Thyroid gland (tissue), 4 donors: ENCODE data around the gene LMTK2. TPM values are rescaled to one million over a fixed set of nuclear protein-coding genes. Genes with fewer than 3 reads are reported as not detected.

Experiments used
- DNase-seq, 2 donors: peaks; one replicate each; pipeline ENCODE4 v3.0.0-alpha.2; 2019
- H3K27ac ChIP-seq, 3 donors: fragments of 200-600 bp; sonication (generic); 1 replicate in 2 of 3; 2 replicates in 1 of 3; pipeline ENCODE4 v1.5.1; 2016 to 2019; ENCODE audit warnings: mild to moderate bottlenecking in 1 of 3, moderate library complexity in 1 of 3
- H3K27me3 ChIP-seq: fragments of 200-600 bp; sonication (generic); one replicate; pipeline ENCODE4 v1.5.1; 2019
- H3K36me3 ChIP-seq, 2 donors: fragments of 200-600 bp; sonication (generic); one replicate each; pipeline ENCODE4 v1.5.1; 2016 to 2019
- H3K4me1 ChIP-seq, 2 donors: fragments of 200-600 bp; sonication (generic); one replicate each; pipeline ENCODE4 v1.5.1; 2017 to 2019
- H3K4me3 ChIP-seq, 3 donors: fragments of 200-600 bp; sonication (generic); replicated peaks in 1 of 3; 1 replicate in 2 of 3; 2 replicates in 1 of 3; pipeline ENCODE4 v1.5.1; 2016; ENCODE audit warnings: mild to moderate bottlenecking in 1 of 3
- H3K9me3 ChIP-seq: fragments of 200-600 bp; sonication (generic); one replicate; pipeline ENCODE4 v1.5.1; 2017
- POLR2A ChIP-seq, 2 donors: fragments of 450-650 bp; IDR thresholded peaks; one replicate each; pipeline ENCODE4 v1.6.1; 2017; ENCODE audit warnings: antibody characterized with exemption in 2 of 2, mild to moderate bottlenecking in 2 of 2, moderate library complexity in 1 of 2
- WGBS, 2 donors: methylation state at CpG; one replicate each; pipeline ENCODE4 v1.1.5; 2017; 5-methylcytosine and 5-hydroxymethylcytosine counted together
- intact Hi-C: fragments of 100-400 bp; cut with DNase I; formaldehyde crosslinking; loops from one replicate; pipeline ENCODE4 v1.15.1; 2023
- total RNA-seq, 4 donors: library from RNA; depleted of rRNA; stranded (reverse); fragments of >200 nt; gene quantifications; one replicate each; pipeline ENCODE4 v1.2.3, GENCODE V29; 2016
- TF ChIP-seq, protein P1 (sequence below), 6 experiments: fragments of 200-600 bp in 3 of 6; fragments of 450-650 bp in 3 of 6; sonication (generic) in 3 of 6; IDR thresholded peaks; one replicate each; pipeline ENCODE4 v1.5.1; 2016 to 2019; ENCODE audit warnings: antibody characterized with exemption in 6 of 6, mild to moderate bottlenecking in 2 of 6, inconsistent platforms in 1 of 6, moderate library complexity in 1 of 6

Gene LMTK2
- total RNA-seq, 4 donors from 2014 or later: 22.0 to 36.5 (median 26.6) TPM

DNA sequence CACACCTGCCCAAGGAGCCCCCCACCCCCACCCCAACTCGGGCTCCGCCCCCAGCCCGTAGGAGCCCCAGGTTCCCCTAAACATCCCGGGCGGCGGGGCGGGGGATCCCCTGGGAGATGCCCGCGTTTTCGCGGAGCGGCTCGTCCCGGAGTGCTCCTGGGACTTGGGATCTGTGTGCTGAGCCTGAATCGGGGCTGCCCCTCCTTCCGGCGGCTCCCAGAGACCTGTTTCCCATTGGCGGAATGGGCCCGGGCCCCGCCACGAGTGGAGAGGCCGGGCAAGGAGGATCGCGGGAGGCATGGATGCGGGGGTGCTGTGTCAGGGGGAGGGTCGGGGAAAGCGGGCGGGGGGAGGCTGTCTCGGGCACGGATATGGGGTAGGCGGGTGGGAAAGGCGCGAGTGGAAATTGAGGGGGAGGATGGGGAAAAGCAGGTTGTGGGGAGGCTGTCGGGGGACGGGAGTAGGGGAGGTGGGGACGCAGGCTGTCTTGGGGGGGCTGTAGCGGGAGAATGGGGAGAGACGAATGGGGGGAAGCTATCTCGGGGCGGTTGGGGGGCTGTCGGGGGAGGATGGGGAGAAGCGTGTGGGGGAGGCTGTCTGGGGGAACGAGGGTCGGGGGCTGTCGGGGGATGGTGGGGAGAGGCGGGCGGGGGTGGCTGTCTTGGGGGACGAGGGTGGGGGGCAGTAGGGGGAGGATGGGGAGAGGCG lies 104.0 kb downstream of the LMTK2 start:
- Histone ChIP-seq H3K27me3 (no peaks in the 10 kb centered on the region), H3K4me1 (peaks cover 3% of the 10 kb centered on the region in 2 donors), H3K27ac (no peak overlapping the region), H3K4me3 (peak overlapping the region in 1 of 3 donors; percentile 28), H3K36me3 (peaks cover 8 to 10% of the 10 kb centered on the region in 2 donors), H3K9me3 (no peaks in the 10 kb centered on the region)
- intact Hi-C loops: no loop called here
- 3 to 4% methylated on average over 21 to 30 of the region's 49 CpGs for WGBS, 2 donors
- no peak for DNase-seq
- TF ChIP-seq, protein P1, sequence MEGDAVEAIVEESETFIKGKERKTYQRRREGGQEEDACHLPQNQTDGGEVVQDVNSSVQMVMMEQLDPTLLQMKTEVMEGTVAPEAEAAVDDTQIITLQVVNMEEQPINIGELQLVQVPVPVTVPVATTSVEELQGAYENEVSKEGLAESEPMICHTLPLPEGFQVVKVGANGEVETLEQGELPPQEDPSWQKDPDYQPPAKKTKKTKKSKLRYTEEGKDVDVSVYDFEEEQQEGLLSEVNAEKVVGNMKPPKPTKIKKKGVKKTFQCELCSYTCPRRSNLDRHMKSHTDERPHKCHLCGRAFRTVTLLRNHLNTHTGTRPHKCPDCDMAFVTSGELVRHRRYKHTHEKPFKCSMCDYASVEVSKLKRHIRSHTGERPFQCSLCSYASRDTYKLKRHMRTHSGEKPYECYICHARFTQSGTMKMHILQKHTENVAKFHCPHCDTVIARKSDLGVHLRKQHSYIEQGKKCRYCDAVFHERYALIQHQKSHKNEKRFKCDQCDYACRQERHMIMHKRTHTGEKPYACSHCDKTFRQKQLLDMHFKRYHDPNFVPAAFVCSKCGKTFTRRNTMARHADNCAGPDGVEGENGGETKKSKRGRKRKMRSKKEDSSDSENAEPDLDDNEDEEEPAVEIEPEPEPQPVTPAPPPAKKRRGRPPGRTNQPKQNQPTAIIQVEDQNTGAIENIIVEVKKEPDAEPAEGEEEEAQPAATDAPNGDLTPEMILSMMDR (IDR thresholded peaks at IDR 0.05): no peak
- no peak for TF ChIP-seq POLR2A (IDR thresholded peaks at IDR 0.05)

DNA sequence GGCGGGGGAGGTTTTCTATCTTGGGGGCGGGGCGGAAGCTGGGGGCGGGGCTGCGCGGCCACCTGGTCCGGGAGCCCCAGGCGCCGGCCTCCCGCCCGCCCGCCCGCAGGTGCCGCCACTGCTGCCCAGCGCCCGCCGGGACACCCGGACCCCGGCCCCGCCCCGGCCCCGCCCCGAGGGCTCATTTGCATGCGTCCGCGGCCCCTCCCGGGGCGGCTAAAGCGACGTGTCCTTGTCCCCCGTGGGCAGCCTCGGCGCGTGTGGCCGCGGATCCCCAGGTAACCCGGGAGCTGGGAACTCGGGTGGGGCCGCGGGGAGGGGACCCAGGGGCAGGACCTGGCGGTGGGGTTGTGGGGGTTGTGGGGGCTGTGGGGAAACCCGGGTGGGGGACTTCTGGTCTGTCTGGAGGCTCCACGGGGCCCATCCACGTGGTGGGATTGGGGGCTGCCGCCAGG lies 104.6 kb downstream of the LMTK2 start, which contains the start of gene BHLHA15:
BHLHA15 (plus strand) TSS at position 219 of the 455 bp plus-strand sequence. CDS start 871 bp downstream, outside the sequence.
- DNase-seq: peak; percentile 51 to 59

DNA sequence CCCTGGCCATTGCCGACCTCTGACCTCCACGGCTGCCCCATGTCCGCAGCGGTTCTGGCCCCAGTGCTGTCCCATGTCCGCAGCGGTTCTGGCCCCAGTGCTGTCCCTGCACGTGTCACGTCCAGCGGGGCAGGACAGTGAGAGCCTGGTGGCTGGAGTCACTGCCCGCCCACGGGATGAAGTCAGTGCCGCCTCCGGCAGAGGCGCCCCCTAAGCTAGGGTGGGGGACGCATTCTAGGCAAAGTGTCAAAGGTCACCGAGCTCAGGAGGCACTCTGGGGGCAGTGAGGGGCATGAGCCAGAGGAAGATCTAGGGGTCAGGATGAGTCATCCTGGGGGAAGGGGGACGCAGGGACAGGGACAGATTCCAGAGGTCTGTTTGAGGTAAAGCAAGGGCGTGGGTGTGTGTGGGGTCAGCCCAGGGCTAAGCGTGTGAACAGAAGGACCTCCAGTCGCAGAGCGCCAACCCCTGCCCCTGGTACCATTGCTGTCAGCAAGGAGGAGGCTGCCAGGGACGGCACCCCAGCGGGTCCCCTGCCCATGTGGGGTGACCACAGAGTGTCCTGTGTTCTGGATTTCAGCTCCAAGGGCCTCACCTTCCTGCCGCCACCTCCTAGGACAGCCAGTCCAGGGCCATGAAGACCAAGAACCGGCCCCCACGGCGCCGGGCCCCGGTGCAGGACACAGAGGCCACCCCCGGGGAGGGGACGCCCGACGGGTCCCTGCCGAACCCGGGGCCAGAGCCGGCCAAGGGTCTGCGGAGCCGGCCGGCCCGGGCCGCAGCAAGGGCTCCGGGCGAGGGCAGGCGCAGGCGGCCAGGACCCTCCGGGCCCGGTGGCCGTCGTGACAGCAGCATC lies 105.2 kb downstream of the LMTK2 start:
- 87 to 91% methylated on average over 21 to 26 of the region's 49 CpGs for WGBS, 2 donors
- intact Hi-C loops: no loop called here
- no peak overlapping the region for H3K27ac ChIP-seq
- no peaks in the 10 kb centered on the region for H3K9me3 ChIP-seq
- peak overlapping the region in 1 of 3 donors; percentile 21 for H3K4me3 ChIP-seq
- TF ChIP-seq, protein P1 (IDR thresholded peaks at IDR 0.05): no peak
- TF ChIP-seq POLR2A (IDR thresholded peaks at IDR 0.05): no peak
- peaks cover 0 to 3% of the 10 kb centered on the region in 2 donors for H3K36me3 ChIP-seq
- H3K4me1 ChIP-seq: peaks cover 3% of the 10 kb centered on the region in 2 donors
- no peak for DNase-seq
- H3K27me3 ChIP-seq: no peaks in the 10 kb centered on the region

More for the DNA sequence above, 104.6 kb downstream of the LMTK2 start, which contains the start of gene BHLHA15:
- Histone ChIP-seq H3K9me3 (no peaks in the 10 kb centered on the region), H3K27ac (no peak within 1 kb of the TSS), H3K4me3 (peak within 1 kb of the TSS in 1 of 3 donors; percentile 28), H3K27me3 (no peaks in the 10 kb centered on the region), H3K36me3 (peaks cover 5 to 6% of the 10 kb centered on the region in 2 donors), H3K4me1 (peaks cover 3% of the 10 kb centered on the region in 2 donors)
- TF ChIP-seq POLR2A (IDR thresholded peaks at IDR 0.05): no peak
- TF ChIP-seq, protein P1 (IDR thresholded peaks at IDR 0.05): no peak
- no CpG with 5 or more reads among the region's 45 CpGs for WGBS, 2 donors
- intact Hi-C loops: no loop called here

DNA sequence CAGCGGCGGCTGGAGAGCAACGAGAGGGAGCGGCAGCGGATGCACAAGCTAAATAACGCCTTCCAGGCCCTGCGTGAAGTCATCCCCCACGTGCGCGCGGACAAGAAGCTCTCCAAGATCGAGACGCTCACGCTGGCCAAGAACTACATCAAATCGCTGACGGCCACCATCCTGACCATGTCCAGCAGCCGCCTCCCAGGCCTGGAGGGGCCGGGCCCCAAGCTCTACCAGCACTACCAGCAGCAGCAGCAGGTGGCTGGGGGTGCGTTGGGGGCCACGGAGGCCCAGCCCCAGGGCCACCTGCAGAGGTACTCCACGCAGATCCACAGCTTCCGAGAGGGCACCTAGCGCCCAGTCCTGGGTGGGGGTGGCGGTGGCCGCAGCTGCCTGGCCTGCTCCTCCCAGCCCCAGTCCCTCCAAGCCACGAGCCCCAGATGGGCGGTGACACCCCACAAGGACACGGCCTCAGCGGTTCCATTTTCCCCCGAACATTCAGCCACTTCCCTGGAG lies 105.9 kb downstream of the LMTK2 start:
- no peaks in the 10 kb centered on the region for H3K9me3 ChIP-seq
- intact Hi-C loops: no loop called here
- H3K27ac ChIP-seq: no peak overlapping the region
- H3K27me3 ChIP-seq: no peaks in the 10 kb centered on the region
- DNase-seq: no peak
- TF ChIP-seq, protein P1 (IDR thresholded peaks at IDR 0.05): no peak
- no peak for TF ChIP-seq POLR2A (IDR thresholded peaks at IDR 0.05)
- H3K4me1 ChIP-seq: peaks cover 3% of the 10 kb centered on the region in 2 donors
- no peak overlapping the region for H3K4me3 ChIP-seq
- no peaks in the 10 kb centered on the region for H3K36me3 ChIP-seq
- 90 to 93% methylated on average over 15 to 30 of the region's 30 CpGs for WGBS, 2 donors
